Measurements from ENCODE around the gene BPNT1. TPM values are rescaled to one million over a fixed set of nuclear protein-coding genes. Genes with fewer than 3 reads are reported as not detected.

BPNT1 gene
- total and polyA plus RNA-seq, 4 donors, result 11.5 to 16.4 (median 12.6) TPM

DNA sequence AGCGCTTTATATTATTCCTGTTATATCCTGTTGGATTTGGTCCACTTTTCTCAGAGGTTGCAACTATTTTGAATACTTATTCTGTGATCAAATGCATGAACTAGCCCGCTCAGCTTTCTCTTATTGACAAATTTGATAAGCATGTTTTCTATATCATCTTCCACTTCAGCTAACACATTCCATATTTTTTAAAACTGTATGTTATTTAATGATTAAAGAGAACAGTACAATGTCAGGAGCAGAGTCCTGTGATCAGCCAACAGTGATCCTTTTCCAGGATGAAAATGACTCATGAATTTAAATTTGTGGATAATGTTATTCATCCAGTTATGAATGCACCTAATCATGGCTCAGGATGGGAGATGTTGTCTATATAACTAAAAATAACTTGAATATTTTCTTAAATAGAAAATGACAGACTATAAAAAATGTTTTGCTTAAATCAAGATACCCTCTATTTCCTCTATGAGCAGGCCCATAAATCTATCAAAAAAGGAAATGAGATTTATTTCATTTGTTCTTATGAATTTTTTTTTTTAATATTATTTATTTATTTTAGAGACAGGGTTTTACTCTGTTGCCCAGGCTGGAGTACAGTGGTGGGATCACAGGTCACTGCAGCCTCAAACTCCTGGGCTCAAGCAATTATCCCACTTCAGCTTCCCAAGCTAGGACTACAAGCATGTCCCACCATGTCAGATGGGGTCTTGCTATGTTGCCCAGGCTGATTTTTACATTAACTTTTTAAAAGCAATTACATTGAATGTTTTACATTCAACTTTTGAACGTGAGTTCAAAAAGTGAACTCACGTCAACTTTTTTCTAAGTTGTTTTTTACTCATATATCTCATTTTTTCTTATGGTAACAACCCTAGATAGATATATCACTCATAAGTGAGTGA, 12.5 kb downstream of the BPNT1 start:
- no peak for DNase-seq (ENCODE audit: low spot score)
- Histone ChIP-seq H3K27me3 (ENCODE audit: control insufficient read depth in 4 of 4, insufficient read depth in 4 of 4, low read length in 3 of 4) (no peaks in the 10 kb centered on the region), H3K9ac (ENCODE audit: low read depth in 1 of 2, low read length in 2 of 2) (no peak overlapping the region), H3K9me3 (ENCODE audit: control insufficient read depth in 4 of 4, low read length in 3 of 4) (no peaks in the 10 kb centered on the region), H3K36me3 (ENCODE audit: control insufficient read depth in 4 of 4, insufficient read depth in 3 of 4, low read depth in 1 of 4, low read length in 3 of 4) (peaks cover 0 to 18% (median 9%) of the 10 kb centered on the region in 4 donors), H3K4me1 (ENCODE audit: control insufficient read depth in 4 of 4, insufficient read depth in 4 of 4, low read length in 3 of 4) (no peaks in the 10 kb centered on the region), H3K27ac (ENCODE audit: low read depth in 1 of 2, low read length in 2 of 2) (no peak overlapping the region), H3K4me3 (ENCODE audit: low read depth in 1 of 3, low read length in 3 of 3) (no peak overlapping the region)
- TF ChIP-seq EGR1 (IDR thresholded peaks at IDR 0.05; ENCODE audit: low read depth in 2 of 2), result no peak
- TF ChIP-seq FOXA2 (IDR thresholded peaks at IDR 0.05), result no peak
- no peak for TF ChIP-seq HNF4A (conservative IDR thresholded peaks at IDR 0.05)
- no peak for TF ChIP-seq ZBTB33 (IDR thresholded peaks at IDR 0.05)
- TF ChIP-seq, protein P1, sequence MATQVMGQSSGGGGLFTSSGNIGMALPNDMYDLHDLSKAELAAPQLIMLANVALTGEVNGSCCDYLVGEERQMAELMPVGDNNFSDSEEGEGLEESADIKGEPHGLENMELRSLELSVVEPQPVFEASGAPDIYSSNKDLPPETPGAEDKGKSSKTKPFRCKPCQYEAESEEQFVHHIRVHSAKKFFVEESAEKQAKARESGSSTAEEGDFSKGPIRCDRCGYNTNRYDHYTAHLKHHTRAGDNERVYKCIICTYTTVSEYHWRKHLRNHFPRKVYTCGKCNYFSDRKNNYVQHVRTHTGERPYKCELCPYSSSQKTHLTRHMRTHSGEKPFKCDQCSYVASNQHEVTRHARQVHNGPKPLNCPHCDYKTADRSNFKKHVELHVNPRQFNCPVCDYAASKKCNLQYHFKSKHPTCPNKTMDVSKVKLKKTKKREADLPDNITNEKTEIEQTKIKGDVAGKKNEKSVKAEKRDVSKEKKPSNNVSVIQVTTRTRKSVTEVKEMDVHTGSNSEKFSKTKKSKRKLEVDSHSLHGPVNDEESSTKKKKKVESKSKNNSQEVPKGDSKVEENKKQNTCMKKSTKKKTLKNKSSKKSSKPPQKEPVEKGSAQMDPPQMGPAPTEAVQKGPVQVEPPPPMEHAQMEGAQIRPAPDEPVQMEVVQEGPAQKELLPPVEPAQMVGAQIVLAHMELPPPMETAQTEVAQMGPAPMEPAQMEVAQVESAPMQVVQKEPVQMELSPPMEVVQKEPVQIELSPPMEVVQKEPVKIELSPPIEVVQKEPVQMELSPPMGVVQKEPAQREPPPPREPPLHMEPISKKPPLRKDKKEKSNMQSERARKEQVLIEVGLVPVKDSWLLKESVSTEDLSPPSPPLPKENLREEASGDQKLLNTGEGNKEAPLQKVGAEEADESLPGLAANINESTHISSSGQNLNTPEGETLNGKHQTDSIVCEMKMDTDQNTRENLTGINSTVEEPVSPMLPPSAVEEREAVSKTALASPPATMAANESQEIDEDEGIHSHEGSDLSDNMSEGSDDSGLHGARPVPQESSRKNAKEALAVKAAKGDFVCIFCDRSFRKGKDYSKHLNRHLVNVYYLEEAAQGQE (IDR thresholded peaks at IDR 0.05), result no peak
- TF ChIP-seq YY1 (IDR thresholded peaks at IDR 0.05), result no peak
- TF ChIP-seq SP1 (IDR thresholded peaks at IDR 0.05), result no peak
- TF ChIP-seq JUND (IDR thresholded peaks at IDR 0.05), result no peak
- no peak for TF ChIP-seq TAF1 (conservative IDR thresholded peaks at IDR 0.05)
- no peak for TF ChIP-seq NR2F2 (IDR thresholded peaks at IDR 0.05)
- TF ChIP-seq HNF4G (IDR thresholded peaks at IDR 0.05), result no peak
- no peak for TF ChIP-seq RAD21 (IDR thresholded peaks at IDR 0.05)
- TF ChIP-seq, protein P2, sequence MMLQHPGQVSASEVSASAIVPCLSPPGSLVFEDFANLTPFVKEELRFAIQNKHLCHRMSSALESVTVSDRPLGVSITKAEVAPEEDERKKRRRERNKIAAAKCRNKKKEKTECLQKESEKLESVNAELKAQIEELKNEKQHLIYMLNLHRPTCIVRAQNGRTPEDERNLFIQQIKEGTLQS (IDR thresholded peaks at IDR 0.05), result no peak
- no peak for TF ChIP-seq FOXA1 (IDR thresholded peaks at IDR 0.05)
- no peak for TF ChIP-seq GABPA (IDR thresholded peaks at IDR 0.05 in 1 of 2, conservative IDR thresholded peaks at IDR 0.05 in 1 of 2)
- TF ChIP-seq, protein P3, sequence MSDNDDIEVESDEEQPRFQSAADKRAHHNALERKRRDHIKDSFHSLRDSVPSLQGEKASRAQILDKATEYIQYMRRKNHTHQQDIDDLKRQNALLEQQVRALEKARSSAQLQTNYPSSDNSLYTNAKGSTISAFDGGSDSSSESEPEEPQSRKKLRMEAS (IDR thresholded peaks at IDR 0.05), result no peak
- TF ChIP-seq RXRA (IDR thresholded peaks at IDR 0.05), result no peak
- WGBS, result 98% methylated on average over 4 of the region's 4 CpGs
